GM18498 (cell line): Measurements from ENCODE around the gene OXNAD1.
"Not testable (repeated sequence)": the region's sequence is repeated elsewhere in the genome, so short reads cannot be mapped to it uniquely, and the experiment has no call there.

Source experiments
- ATAC-seq: cut with Tn5 transposase; IDR thresholded peaks from one replicate; pipeline ENCODE4 v1.9.1; 2021; ENCODE audit warnings: mild to moderate bottlenecking, moderate library complexity; ENCODE audit not compliant: unreplicated experiment

The OXNAD1 gene

GRCh38 chr3:16301507-16301906 is 36.5 kb downstream of the OXNAD1 start:
- ATAC-seq = no peak

- ATAC-seq = no peak
These were observed 37.1 kb downstream of the OXNAD1 start for GRCh38 chr3:16302082-16302631.

GRCh38 chr3:16303037-16303575 is 38.1 kb downstream of the OXNAD1 start:
- no peak for ATAC-seq

- ATAC-seq = no peak
These were observed 39.3 kb downstream of the OXNAD1 start for GRCh38 chr3:16304061-16305010.

GRCh38 chr3:16305111-16305541 is 40.1 kb downstream of the OXNAD1 start:
- no peak for ATAC-seq

GRCh38 chr3:16307832-16308531 is 43.0 kb downstream of the OXNAD1 start:
- no peak for ATAC-seq

- ATAC-seq = no peak
These were observed 43.7 kb downstream of the OXNAD1 start for GRCh38 chr3:16308727-16309126.

- peak; percentile 84 for ATAC-seq
These were observed 44.5 kb downstream of the OXNAD1 start for GRCh38 chr3:16309558-16309957.

- ATAC-seq = not testable (repeated sequence)
These were observed 45.5 kb downstream of the OXNAD1 start for GRCh38 chr3:16310486-16310885.

GRCh38 chr3:16311960-16312451 is 47.0 kb downstream of the OXNAD1 start:
- peak; percentile 73 for ATAC-seq

- ATAC-seq = no peak
These were observed 49.1 kb downstream of the OXNAD1 start for GRCh38 chr3:16313886-16314645.

- no peak for ATAC-seq
These were observed 50.6 kb downstream of the OXNAD1 start for GRCh38 chr3:16315623-16316022.

GRCh38 chr3:16316396-16316795 is 51.4 kb downstream of the OXNAD1 start:
- ATAC-seq = no peak

GRCh38 chr3:16316847-16317560 is 52.0 kb downstream of the OXNAD1 start:
- ATAC-seq = no peak

GRCh38 chr3:16317561-16317945 is 52.5 kb downstream of the OXNAD1 start:
- no peak for ATAC-seq

GRCh38 chr3:16318176-16318575 is 53.2 kb downstream of the OXNAD1 start:
- no peak for ATAC-seq

GRCh38 chr3:16319307-16319706 is 54.3 kb downstream of the OXNAD1 start:
- ATAC-seq = no peak

- no peak for ATAC-seq
These were observed 54.7 kb downstream of the OXNAD1 start for GRCh38 chr3:16319723-16320122.

GRCh38 chr3:16320711-16321110 is 55.7 kb downstream of the OXNAD1 start:
- no peak for ATAC-seq

- ATAC-seq = no peak
These were observed 57.2 kb downstream of the OXNAD1 start for GRCh38 chr3:16322189-16322588.
